HG03575 (cell line): ENCODE measurements around the gene NGF.

Experiments used
- ATAC-seq: cut with Tn5 transposase; IDR thresholded peaks from one replicate; pipeline ENCODE4 v1.9.1; 2021; ENCODE audit not compliant: unreplicated experiment, insufficient number of reproducible peaks, low FRiP score; ENCODE audit errors: extremely low read depth

Gene NGF

DNA sequence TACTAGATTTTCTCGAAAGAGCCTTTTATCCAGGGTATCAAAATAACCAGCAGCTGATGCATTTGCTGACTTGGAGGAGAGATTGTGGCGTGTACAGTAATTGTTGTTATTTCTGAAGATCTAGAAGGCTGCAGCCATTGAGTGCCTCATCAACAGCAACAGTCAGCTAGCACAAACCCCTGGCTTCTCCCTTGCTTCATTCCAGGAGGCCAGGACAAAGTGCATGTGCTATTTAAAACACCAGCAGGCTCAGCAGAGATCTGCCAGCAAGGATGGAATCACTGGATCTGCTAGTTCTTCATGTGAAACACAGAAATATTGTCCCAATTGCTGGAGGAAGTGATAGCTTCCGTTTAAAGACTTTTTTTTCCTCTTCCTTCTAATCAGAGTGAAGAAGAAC is 2.8 kb upstream of the NGF start:
- ATAC-seq: no peak

GRCh38 chr1:115338457-115338820 is 390 bp upstream of the NGF start:
- ATAC-seq: no peak

DNA sequence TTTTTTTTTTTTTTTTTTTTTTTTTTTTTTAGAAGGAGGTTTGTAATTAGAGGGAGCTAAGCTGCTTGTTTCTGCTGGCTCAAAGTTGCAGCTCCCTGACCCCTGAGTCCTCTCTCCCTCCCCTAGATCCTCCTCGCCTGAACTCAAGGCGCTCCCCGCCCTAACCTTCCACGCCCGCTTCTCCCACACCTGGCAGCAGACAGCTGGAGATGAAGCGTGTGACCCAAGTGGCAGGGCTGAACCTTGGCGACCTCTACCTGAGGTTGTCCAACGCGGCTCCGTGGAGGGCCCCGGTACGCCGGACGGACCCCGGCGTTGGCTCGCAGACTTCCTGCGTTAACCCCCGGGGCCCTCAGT is 795 bp downstream of the NGF start:
- ATAC-seq: no peak

GRCh38 chr1:115336741-115337140 is 1.3 kb downstream of the NGF start:
- no peak for ATAC-seq

DNA sequence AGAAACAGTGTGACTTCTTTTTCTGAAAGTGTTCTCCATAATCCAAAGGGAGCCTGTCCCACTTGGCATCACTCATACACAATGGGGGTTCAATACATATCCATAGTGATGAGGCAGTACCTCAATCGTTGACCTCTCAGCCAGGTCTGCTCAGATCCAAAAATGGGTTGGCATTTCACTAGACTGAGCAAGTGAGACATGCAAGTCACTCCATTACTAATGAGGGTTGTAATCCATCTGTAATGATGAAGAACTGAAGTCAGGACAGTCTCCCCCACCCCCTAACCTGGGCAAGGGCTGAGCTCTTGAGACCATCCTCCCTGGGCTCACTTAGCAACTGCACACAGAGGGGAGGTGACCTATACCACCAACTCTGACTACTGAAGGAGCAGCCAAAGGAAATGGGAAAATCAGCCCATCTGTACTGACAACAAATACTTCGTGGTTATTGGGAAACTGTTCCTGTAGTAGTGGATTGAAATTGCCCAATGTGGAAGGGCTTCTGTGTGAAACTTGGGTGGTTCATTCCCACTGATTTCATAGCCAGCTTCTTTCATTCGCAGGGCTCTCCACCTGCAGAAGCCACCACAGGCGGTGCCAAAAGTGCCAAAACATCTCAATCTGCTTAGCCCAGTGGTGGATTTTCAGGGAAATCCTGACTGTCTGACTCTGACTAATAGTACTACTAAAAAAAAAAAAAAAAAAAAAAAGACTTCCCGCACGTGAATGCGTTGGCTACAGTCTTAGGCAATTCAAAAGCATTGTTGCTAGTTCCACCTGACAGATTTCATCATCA is 5.0 kb downstream of the NGF start:
- no peak for ATAC-seq

DNA sequence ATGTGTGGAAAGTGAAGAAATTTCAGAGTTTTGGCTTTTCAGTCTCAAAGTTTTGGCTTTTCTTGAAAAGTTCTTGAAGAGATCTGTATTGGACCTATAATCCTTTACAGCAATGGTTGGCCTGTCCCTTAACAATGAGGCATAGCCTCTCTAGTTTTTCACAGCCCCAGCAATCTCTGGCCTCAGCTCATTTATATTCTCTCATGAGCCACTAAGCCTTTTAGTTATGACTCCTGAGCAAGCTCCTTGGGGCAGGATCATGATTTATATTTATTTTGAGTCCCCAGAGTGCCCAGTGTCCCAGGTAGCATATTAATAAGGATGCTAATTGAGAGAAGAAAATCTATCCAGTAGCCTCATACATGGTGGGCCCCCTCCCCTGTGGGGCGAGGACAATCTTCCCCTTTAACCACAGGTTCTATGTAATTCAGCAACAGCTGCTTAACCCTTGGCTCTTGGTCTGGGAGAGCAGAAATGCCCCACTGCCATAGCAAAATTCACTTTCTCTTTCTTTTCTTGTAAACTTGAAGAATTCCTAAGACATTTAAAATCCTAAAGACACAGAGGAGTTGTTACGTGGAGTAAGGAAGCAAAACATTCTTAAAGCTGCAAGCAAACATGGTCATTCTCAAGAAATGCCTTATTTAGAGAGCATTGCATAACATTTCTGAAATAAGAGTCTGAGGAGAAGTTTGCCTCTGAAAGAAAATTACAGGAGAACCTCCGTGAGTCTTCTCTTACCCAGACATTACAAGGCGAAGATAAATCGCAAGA is 6.3 kb downstream of the NGF start:
- ATAC-seq: no peak

DNA sequence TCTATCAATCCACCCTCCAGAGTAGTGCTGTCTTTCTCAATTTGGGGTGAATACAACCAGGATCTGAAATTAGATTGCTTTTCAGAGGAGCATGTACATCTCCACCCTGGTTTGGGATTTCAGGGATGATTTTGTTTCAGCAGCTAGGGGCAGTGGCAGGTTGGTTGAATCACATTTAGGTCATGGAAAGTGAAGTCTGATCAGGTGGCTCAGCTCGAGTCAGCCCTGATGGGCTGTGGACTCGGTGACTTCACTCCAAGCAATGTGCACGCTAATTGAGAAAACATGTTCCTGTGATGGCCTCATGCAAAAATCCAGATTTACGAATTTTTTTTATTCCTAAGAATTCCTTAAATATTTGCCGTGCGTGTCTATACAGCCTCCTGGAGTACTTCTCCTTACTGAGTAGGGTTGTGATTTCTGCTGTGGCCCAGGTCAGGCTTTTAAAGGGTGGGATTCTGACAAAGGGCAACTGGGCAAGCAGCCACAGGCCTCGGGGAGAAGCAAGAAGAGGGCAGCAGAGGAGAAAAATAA is 7.5 kb downstream of the NGF start:
- ATAC-seq: no peak

GRCh38 chr1:115329965-115330364 is 8.1 kb downstream of the NGF start:
- no peak for ATAC-seq

- no peak for ATAC-seq
These were observed 10.8 kb downstream of the NGF start for GRCh38 chr1:115327270-115327669.

DNA sequence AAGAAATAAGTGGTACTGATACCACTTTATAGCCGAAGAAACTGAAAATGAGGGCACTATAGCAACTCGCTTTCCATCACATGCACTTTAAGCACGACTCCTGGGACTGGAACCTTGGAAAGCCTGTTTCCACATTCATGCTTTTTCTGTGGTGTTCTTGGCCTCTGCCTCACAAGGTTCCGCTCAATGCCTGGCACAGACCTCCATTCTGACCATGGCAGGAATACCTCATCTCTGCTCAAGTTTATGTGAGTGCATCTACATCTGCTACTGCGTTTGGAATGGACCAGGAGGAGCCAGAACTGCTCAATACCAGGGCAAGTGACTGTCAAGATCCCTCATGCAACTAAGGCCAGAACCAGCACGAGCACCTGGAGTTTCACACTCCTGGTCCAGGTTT is 11.6 kb downstream of the NGF start:
- ATAC-seq: no peak

DNA sequence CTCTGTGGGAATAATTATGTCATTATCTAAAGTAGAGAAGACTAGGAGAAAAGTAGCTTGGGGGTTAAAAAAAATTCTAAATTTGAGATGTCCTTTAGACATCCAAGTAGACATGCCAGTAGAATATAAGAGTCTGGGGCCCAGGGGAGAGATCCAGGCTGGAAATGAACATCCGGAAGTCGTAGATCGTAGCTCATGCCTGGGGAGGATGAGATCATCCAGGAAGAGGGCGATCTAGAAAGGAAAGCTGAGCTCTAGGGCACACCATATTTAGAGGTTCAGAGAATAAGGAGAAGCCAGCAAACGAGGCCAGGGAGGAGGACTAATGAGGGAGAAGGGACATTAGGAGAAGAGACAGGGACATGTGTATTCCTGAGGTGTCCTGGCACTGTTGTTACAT is 12.2 kb downstream of the NGF start:
- ATAC-seq: no peak

DNA sequence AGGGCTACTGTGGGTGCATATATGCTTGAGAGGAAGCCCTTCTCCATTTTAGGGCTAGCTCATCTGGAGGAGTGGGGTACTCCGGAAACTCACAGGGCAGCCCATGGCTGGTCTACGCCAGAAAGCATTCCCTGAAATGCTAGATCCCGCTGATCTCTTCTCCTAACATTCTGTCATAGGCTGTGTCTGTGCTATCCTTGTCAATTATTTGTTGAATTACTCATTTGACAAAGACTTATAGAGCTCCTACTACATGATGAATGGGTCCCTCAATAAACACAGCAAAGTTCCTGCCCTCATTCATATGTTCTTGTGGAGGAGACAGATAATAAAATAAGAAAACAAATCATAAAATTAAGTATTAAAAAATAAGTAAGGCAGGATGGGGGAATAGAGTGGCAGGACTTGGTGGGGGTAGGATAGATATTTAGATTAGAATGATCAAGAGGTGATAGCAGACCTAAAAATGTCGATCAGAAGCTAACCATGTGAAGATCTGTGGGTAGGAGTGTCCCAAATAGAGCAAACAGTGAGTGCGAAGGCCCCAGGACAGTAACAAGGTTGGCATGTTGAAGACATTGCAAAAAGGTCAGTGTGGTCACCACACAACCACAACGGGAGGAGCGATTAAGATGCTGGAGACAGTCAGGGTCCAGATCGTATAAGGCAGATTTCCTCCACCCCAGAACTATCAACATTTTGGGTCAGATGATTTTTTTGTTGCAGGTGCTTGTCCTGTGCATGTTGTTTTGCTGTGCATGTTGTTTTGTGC is 13.2 kb downstream of the NGF start:
- ATAC-seq: no peak

GRCh38 chr1:115323366-115324004 is 14.6 kb downstream of the NGF start:
- ATAC-seq: no peak

GRCh38 chr1:115322631-115323030 is 15.4 kb downstream of the NGF start:
- ATAC-seq: no peak

GRCh38 chr1:115320377-115320776 is 17.7 kb downstream of the NGF start:
- no peak for ATAC-seq

DNA sequence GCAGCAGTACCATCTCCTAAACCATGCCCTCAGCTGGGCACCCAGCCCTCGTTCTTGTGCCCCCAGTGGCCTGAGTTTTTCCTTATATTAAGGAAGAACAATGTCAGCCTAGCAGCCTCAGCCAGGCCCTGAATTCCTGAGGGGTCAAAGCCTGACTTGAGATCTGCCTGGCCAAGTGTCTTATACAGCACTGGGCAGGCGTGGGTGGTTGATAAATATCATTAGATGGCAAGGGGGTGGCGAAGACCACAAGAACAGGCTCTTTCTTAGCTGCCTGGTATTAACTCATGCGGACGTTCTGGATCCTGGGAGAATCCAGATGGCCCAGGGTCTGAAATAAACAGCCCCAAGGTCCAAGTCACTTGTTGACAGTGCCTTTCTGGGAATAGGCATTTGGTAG is 18.3 kb downstream of the NGF start:
- ATAC-seq: no peak

- ATAC-seq: no peak
These were observed 20.7 kb downstream of the NGF start for GRCh38 chr1:115317101-115318012.

GRCh38 chr1:115314765-115315164 is 23.3 kb downstream of the NGF start:
- no peak for ATAC-seq
